Activated T-cell treated with anti-CD3 and anti-CD28 coated beads, Interleukin-2, amount 50 U/mL, for 24 hours (primary cell): Measurements from ENCODE around the gene SGF29.
"Not testable (repeated sequence)": the region's sequence is repeated elsewhere in the genome, so short reads cannot be mapped to it uniquely, and the experiment has no call there.

Experiments used
- DNase-seq: peaks from one replicate; pipeline ENCODE4 v3.0.0-alpha.2; 2020
- H3K27ac Mint-ChIP-seq: 2 replicates; pipeline ENCODE4 v1.8.0; 2020; ENCODE audit warnings: mild to moderate bottlenecking, mixed read lengths
- H3K27me3 Mint-ChIP-seq: 2 replicates; pipeline ENCODE4 v1.8.0; 2020; ENCODE audit warnings: mixed read lengths
- H3K36me3 Mint-ChIP-seq: 2 replicates; pipeline ENCODE4 v1.8.0; 2020; ENCODE audit warnings: low read depth, mixed read lengths
- H3K4me1 Mint-ChIP-seq: 2 replicates; pipeline ENCODE4 v1.8.0; 2020; ENCODE audit warnings: low read depth, mixed read lengths
- H3K4me3 Mint-ChIP-seq: 2 replicates; pipeline ENCODE4 v1.8.0; 2020; ENCODE audit warnings: mild to moderate bottlenecking, moderate library complexity, mixed read lengths
- H3K9me3 Mint-ChIP-seq: 2 replicates; pipeline ENCODE4 v1.8.0; 2020; ENCODE audit warnings: mixed read lengths

SGF29 gene

GRCh38 chr16:28544998-28545397 is 8.7 kb upstream of the SGF29 start:
- Mint-ChIP-seq H3K9me3 (no peaks in the 10 kb centered on the region), H3K4me1 (peaks cover 12% of the 10 kb centered on the region), H3K27me3 (no peaks in the 10 kb centered on the region), H3K36me3 (no peaks in the 10 kb centered on the region), H3K4me3 (no peak overlapping the region), H3K27ac (no peak overlapping the region)
- DNase-seq, result no peak

- H3K4me3 Mint-ChIP-seq, DNase-seq: not testable (repeated sequence)
- H3K4me1 Mint-ChIP-seq, result peaks cover 12% of the 10 kb centered on the region
Observed at GRCh38 chr16:28545964-28546363, 7.8 kb upstream of the SGF29 start.

DNA sequence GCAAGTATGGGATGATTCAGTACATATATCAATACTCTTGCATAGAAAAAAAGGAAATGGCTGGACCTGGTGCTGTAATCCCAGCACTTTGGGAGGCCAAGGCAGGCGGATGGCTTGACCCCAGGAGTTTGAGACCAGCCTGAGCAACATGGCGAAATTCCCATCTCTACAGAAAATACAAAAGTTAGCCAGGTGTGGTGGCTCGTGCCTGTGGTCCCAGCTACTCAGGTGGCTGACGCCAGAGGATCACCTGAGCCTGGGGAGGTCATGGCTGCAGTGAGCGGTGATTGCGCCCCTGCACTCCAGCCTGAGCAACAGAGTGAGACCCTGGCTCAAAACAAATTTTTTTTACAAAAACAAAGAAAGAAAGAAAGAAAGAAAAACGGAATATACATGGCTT is 7.1 kb upstream of the SGF29 start:
- Mint-ChIP-seq H3K27ac (no peak overlapping the region), H3K4me1 (peaks cover 12% of the 10 kb centered on the region), H3K36me3 (no peaks in the 10 kb centered on the region), H3K9me3 (no peaks in the 10 kb centered on the region), H3K4me3 (no peak overlapping the region), H3K27me3 (no peaks in the 10 kb centered on the region)
- no peak for DNase-seq

More at GRCh38 chr16:28545964-28546363, 7.8 kb upstream of the SGF29 start:
- not testable (repeated sequence) for H3K27me3 Mint-ChIP-seq, H3K36me3 Mint-ChIP-seq, H3K27ac Mint-ChIP-seq, H3K9me3 Mint-ChIP-seq

- no peak for DNase-seq
- Mint-ChIP-seq H3K27ac (no peak overlapping the region), H3K4me1 (peaks cover 10% of the 10 kb centered on the region), H3K4me3 (no peak overlapping the region), H3K27me3 (no peaks in the 10 kb centered on the region), H3K36me3 (no peaks in the 10 kb centered on the region), H3K9me3 (no peaks in the 10 kb centered on the region)
Observed at GRCh38 chr16:28548306-28548802, 5.4 kb upstream of the SGF29 start.

- H3K36me3 Mint-ChIP-seq, result peaks cover 2% of the 10 kb centered on the region
- no peak for DNase-seq
- no peaks in the 10 kb centered on the region for H3K27me3 Mint-ChIP-seq
- H3K9me3 Mint-ChIP-seq, result no peaks in the 10 kb centered on the region
- H3K4me1 Mint-ChIP-seq, result peaks cover 12% of the 10 kb centered on the region
- no peak overlapping the region for H3K4me3 Mint-ChIP-seq
- no peak overlapping the region for H3K27ac Mint-ChIP-seq
Observed at GRCh38 chr16:28549301-28549899, 4.3 kb upstream of the SGF29 start.

GRCh38 chr16:28554634-28555423 is 1.1 kb downstream of the SGF29 start:
- Mint-ChIP-seq H3K4me1 (peaks cover 40% of the 10 kb centered on the region), H3K4me3 (peak overlapping the region; percentile 89), H3K36me3 (peaks cover 38% of the 10 kb centered on the region), H3K27ac (peak overlapping the region; percentile 87), H3K9me3 (no peaks in the 10 kb centered on the region), H3K27me3 (no peaks in the 10 kb centered on the region)
- DNase-seq, result no peak

GRCh38 chr16:28555561-28555960 is 1.8 kb downstream of the SGF29 start:
- Mint-ChIP-seq H3K4me3 (peak overlapping the region; percentile 89), H3K36me3 (peaks cover 40% of the 10 kb centered on the region), H3K27ac (peak overlapping the region; percentile 79), H3K9me3 (no peaks in the 10 kb centered on the region), H3K4me1 (peaks cover 43% of the 10 kb centered on the region), H3K27me3 (no peaks in the 10 kb centered on the region)
- no peak for DNase-seq

- Mint-ChIP-seq H3K9me3 (no peaks in the 10 kb centered on the region), H3K4me3 (no peak overlapping the region), H3K36me3 (peaks cover 44% of the 10 kb centered on the region), H3K27ac (no peak overlapping the region), H3K27me3 (no peaks in the 10 kb centered on the region), H3K4me1 (peaks cover 49% of the 10 kb centered on the region)
- DNase-seq, result no peak
Observed at GRCh38 chr16:28556914-28557320, 3.2 kb downstream of the SGF29 start.

GRCh38 chr16:28558456-28558855 is 4.7 kb downstream of the SGF29 start:
- DNase-seq, result no peak
- H3K4me3 Mint-ChIP-seq, result no peak overlapping the region
- H3K27ac Mint-ChIP-seq, result no peak overlapping the region
- no peaks in the 10 kb centered on the region for H3K9me3 Mint-ChIP-seq
- H3K36me3 Mint-ChIP-seq, result peaks cover 53% of the 10 kb centered on the region
- H3K27me3 Mint-ChIP-seq, result no peaks in the 10 kb centered on the region
- peaks cover 53% of the 10 kb centered on the region for H3K4me1 Mint-ChIP-seq

- Mint-ChIP-seq H3K27me3 (no peaks in the 10 kb centered on the region), H3K4me3 (no peak overlapping the region), H3K4me1 (peaks cover 40% of the 10 kb centered on the region), H3K9me3 (peaks cover 3% of the 10 kb centered on the region), H3K27ac (no peak overlapping the region), H3K36me3 (peaks cover 63% of the 10 kb centered on the region)
- DNase-seq, result no peak
Observed at GRCh38 chr16:28561557-28562187, 8.0 kb downstream of the SGF29 start.

DNA sequence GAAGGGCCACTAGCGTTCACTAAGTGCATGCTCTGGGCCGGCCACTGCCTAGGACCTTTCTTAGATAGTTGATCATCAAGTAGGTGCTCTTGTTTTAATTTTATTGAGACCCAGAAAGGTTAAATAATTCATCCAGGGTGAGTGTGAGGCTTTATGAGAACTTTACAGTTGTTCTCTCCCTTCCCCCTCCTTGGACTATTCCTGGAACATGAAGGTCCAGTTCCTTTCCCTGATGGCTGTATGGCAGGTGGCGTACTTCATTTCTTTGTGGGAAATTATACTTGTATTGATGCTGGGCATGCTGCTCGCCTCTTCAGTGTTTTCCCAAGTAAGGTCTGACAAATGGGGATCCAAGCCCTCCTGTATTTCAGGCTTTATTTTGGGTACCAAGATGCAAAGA is 8.5 kb downstream of the SGF29 start:
- peaks cover 35% of the 10 kb centered on the region for H3K4me1 Mint-ChIP-seq
- DNase-seq, result no peak
- H3K27me3 Mint-ChIP-seq, result no peaks in the 10 kb centered on the region
- H3K36me3 Mint-ChIP-seq, result peaks cover 61% of the 10 kb centered on the region
- no peak overlapping the region for H3K27ac Mint-ChIP-seq
- H3K9me3 Mint-ChIP-seq, result peaks cover 3% of the 10 kb centered on the region
- H3K4me3 Mint-ChIP-seq, result no peak overlapping the region

- no peaks in the 10 kb centered on the region for H3K27me3 Mint-ChIP-seq
- peaks cover 58% of the 10 kb centered on the region for H3K36me3 Mint-ChIP-seq
- no peak overlapping the region for H3K4me3 Mint-ChIP-seq
- peaks cover 35% of the 10 kb centered on the region for H3K4me1 Mint-ChIP-seq
- H3K27ac Mint-ChIP-seq, result peak overlapping the region; percentile 3
- no peak for DNase-seq
- peaks cover 7% of the 10 kb centered on the region for H3K9me3 Mint-ChIP-seq
Observed at GRCh38 chr16:28563218-28563617, 9.5 kb downstream of the SGF29 start.

GRCh38 chr16:28566233-28566925 is 12.7 kb downstream of the SGF29 start:
- DNase-seq, H3K27me3 Mint-ChIP-seq, H3K4me3 Mint-ChIP-seq, H3K27ac Mint-ChIP-seq, H3K9me3 Mint-ChIP-seq: not testable (repeated sequence)
- Mint-ChIP-seq H3K36me3 (peaks cover 47% of the 10 kb centered on the region), H3K4me1 (peaks cover 30% of the 10 kb centered on the region)

GRCh38 chr16:28567292-28567691 is 13.6 kb downstream of the SGF29 start:
- DNase-seq, result no peak
- peaks cover 7% of the 10 kb centered on the region for H3K9me3 Mint-ChIP-seq
- H3K27me3 Mint-ChIP-seq, result no peaks in the 10 kb centered on the region
- no peak overlapping the region for H3K4me3 Mint-ChIP-seq
- no peak overlapping the region for H3K27ac Mint-ChIP-seq
- H3K4me1 Mint-ChIP-seq, result peaks cover 25% of the 10 kb centered on the region
- H3K36me3 Mint-ChIP-seq, result peaks cover 42% of the 10 kb centered on the region
